ENCODE results near the gene ENPP6.

DNA sequence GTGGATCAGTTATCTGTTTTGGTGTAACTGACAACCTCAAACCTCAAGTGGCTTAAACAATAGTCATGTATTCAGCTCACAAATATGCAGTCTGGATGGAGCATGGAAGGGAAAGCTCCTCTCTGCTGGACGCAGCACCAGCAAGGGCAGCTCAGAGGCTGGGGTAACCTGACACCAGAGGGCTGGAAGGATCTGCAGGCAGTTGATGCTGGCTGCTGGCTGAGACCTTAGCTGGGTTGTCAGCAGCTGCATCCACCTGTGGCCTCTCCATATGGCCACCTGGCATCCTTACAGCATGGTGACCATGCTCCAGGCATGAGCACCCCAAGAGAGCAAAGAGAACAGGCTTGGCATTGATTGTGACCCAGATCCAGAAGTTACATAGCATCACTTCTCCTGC is 46.7 kb downstream of the ENPP6 start:
- no peak for TF ChIP-seq POLR2A (IDR thresholded peaks at IDR 0.05)
- no peak for TF ChIP-seq CTCF (IDR thresholded peaks at IDR 0.05)

Measured in uterus (tissue), 2 donors.